HG02840 (cell line): ENCODE measurements around the gene NRGN.
"Not testable (repeated sequence)": the region's sequence is repeated elsewhere in the genome, so short reads cannot be mapped to it uniquely, and the experiment has no call there.

Experiments used
- ATAC-seq: cut with Tn5 transposase; IDR thresholded peaks from one replicate; pipeline ENCODE4 v1.9.1; 2021; ENCODE audit warnings: mild to moderate bottlenecking, moderate library complexity, moderate number of reproducible peaks; ENCODE audit not compliant: unreplicated experiment, low FRiP score

Gene NRGN

DNA sequence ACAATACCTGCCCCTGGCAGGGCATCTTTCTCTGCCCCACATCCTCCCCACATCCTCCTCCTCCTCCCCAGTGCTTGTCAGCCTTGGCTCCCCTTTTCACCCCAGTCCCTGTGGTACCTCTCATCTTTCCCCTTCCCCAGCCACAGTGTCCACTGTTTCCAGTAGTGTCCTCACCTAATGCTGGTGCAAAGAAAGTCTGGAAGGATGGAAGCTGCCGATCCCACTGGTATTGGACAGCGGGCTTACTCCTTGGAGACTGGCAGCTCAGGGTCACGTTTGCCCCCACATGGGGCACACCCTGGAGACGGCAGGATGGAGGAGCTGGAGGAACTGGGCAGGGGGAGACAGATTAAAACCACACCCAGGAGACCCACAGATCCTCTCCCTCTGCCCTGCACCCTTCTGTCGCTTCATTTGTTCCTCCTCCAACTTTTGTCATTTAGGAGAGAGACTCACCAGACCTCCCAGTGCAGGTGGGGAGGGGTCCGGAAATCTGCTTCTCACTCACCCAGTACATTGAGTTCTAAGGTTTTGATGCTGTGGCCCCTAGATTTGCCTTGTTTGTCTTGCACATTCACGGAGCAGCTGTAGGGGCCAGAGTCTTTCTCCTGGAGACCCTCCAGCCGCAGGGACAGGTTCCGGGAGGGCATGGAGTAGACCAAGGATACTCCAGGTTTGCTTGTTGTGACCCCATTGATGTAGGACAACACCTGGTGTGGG, 16.5 kb downstream of the NRGN start:
- no peak for ATAC-seq

DNA sequence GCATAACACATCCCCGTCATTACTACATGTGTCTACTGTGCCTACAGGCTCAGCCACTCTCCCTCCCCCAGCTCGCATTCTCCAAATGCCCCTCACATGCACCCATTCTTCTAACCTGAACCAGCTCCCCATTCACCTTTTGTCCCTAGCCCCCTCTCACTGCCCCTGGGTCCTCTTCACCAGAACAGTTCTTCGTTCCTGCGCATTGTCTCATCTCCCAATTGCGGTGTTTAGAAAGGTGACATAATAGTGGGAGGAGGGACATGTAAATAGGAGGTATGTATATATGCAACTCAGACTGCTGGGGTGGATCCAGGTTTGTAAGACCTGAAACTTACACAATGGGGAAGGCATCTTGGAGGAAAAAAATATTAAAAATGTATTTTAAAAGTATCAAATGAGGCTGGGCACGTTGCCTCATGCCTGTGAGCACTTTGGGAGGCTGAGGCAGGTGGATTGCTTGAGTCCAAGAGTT, 17.0 kb downstream of the NRGN start:
- no peak for ATAC-seq

GRCh38 chr11:124757320-124757719, 17.6 kb downstream of the NRGN start:
- no peak for ATAC-seq

DNA sequence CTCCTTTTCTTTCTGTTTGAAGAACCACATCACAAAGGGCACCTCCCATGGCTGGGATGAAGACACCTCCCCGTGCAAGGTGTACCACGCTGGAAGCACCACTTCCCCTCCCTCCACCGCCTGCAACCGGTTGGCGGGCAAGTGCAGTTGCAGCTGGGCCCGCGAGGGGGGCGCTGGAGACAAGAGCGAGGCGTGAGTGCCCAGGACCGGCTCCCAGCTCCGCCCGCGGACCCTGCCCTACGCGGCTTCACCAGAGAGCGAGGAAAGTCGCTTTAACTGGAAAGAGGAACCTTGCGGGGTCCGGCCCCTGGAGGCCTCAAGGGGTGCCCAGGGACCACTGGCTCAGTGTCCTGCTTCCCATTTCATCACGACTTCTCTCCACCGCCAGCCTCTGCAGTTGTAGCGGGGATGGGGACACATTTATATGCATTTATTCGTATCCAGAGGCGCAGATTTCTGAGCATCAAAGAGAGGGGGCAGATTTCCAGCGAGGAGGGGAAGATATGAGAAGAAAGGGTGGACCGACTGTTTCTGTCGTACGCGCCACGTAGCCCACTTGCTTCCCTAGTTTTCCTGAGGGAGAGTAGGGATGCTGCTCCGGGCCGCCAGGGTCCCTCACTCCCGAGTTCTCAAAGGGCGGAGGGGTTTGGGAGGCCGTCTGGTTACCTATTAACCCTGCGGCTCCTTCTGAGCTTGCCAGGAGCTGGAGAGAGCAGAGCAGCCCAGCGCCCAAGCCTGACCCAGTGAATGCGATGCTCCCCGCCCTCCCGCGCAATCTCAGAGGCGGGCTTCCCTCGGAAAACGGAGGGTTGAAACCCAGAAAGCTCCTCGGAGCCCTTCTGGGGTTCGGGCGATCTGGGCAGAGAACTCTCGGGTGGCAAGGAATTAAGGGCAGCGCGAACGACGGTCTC, 18.9 kb downstream of the NRGN start:
- peak; percentile 29 for ATAC-seq

DNA sequence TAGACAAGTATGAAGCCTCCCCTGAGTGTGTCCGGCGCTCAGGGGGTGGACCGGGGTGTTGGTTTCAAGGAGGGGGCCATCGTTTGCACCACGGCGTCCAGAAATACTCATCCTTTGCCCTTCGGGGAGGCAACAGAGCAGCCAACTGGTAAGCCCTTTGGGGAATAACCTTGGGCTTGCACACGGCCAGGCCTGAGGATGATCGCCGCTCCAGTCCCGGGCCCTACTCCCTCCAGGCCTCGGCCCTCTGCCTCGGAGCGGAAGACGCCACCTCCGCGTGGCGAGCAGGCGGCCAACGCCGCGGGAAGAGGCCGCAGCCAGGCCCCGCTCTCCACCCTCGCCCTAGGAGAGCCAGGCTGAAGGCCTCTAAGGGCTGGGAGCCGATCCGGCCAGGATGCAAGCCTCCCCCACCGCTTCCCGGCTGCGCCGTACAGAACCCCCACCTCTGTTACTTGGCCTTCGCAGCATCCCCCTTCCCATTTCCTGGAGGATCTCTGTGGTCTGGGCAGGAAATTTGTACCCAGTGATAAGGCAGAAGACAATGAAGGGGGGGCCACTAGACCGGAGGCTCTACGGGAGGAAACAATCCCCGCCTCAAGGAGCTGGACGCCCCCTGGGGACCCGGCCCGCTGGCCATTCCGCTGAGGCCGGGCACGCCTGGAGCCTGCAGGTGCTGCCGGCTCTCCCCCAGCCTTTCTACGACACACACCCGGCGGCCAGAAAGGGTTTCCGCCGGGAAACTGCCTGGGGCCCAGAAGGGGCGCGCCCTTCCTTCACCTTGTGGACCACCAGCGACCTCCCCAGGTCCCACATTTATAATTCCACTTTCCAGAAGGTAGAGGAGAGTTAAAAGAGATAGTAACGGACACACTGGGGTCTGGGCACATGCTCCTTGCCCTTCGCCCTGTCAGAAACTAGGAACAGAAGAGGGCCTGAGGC, 19.8 kb downstream of the NRGN start:
- no peak for ATAC-seq

DNA sequence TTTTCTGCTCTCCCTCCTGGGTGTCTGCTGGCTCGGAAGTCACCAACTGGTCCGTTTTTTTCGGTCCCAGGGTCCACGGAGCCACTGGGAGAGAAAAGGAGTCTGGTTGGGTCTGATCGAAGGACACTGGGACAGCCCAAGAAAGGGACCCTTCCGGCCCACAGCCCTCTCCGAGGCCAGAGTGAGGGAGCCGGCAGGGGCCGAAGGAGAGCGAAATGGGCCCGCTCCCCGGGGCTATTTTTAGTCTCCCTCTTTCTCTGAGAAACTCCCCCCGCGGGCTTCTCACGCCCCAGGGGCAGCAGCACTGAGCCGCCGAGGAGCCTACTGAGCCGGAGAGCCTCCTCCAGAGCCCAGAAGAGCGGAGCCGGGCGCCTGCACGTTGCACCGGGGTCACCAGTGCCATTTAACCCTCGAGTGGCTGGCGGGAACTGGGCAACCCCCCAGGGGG, 20.5 kb downstream of the NRGN start:
- no peak for ATAC-seq

- ATAC-seq: no peak
Measured at GRCh38 chr11:124760806-124761205, 21.1 kb downstream of the NRGN start.

DNA sequence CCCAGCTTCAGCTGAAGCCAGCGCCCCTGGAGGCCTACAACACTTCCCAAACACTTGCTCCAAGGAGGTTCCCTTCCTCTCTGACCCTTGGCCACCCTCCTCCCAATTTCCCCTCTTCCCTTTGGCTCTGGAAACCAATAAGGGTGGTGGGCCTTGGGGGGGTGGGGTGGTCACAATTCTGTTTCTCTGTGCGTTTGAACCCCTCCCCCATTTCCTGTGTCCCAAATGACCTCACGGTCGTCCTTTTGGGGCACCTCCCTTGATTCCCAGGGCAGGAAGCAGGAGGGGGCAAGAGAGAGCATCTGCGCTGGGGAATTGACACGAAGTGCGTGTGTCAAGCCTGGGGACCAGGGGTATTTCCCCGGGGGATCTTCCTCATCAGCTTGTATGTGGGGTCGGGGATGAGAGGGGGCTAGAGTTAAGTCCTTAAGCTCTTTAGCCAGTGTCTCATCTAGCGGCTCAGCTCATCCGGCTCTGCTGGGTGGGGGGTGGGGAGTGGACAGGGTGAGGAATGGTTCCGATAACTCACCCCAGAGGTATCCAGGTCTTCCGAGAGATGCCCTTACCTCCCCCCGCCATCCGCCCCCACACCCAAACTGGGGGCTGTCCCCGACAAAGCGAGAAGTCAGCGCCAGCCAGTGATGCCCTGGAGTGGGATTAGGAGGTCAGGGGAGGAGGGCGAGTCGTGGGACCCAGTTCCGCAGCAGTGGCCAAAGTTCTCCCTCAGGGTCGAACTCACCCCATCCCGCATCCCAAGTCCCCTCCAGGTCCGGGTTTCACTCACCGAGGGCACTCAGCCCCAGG, 21.8 kb downstream of the NRGN start:
- ATAC-seq: peak; percentile 5

DNA sequence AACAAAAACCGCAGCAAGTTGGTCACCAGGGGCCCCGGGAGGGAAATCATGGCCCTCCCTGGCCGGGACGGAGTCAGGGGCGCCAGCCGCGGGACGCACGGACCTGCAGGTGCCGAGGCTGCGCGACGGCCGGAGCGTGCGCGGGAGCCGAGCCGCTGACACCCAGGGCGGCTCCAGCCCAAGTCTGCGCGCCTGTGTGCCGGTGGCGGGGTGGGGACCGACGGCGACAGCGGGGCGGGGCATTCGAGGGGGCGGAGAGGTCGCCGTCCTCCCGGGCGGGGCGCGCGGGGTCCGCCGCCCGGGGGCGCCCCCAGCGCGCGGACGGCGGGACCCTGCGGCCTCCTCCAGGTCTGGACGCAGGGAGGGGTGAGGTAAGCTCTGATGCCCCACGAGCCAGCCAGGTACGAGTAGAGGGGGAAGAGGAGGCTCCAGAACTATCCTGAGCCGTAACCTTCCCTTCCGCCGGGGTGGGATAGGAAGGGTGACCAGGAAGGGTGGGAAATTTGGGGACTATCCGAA, 22.4 kb downstream of the NRGN start, which contains the start of gene ESAM:
Gene ESAM (minus strand): TSS at position 186 of the 519 bp plus-strand sequence. CDS start 136 bp downstream, at position 50.
- ATAC-seq: peak; percentile 49

DNA sequence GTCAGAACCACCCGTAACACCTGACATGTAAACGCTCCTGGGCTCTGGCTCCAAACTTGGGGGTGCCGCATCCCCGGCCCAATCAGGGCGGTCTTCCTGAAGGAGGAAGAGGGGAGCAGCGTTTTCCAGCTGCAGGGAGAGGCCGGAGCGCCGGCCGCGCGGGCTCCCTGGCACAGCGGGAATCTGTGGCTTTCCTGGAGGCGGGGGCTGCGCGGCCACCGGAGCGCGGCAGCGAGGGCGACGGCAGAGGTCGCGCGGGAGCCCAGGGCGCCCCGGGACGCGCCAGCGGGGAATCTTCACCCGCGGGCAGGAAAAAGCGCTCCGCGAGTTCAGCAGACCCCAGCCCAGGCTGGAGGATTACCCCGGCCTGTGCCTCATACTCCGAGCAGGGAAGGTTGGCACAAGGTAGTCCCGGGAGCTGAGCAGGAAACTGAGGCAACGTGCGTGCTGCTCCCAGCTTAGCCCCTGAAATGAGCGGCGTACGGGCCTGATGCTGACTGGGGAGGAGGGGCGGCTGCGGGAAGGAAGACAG, 22.9 kb downstream of the NRGN start:
- peak; percentile 15 for ATAC-seq

DNA sequence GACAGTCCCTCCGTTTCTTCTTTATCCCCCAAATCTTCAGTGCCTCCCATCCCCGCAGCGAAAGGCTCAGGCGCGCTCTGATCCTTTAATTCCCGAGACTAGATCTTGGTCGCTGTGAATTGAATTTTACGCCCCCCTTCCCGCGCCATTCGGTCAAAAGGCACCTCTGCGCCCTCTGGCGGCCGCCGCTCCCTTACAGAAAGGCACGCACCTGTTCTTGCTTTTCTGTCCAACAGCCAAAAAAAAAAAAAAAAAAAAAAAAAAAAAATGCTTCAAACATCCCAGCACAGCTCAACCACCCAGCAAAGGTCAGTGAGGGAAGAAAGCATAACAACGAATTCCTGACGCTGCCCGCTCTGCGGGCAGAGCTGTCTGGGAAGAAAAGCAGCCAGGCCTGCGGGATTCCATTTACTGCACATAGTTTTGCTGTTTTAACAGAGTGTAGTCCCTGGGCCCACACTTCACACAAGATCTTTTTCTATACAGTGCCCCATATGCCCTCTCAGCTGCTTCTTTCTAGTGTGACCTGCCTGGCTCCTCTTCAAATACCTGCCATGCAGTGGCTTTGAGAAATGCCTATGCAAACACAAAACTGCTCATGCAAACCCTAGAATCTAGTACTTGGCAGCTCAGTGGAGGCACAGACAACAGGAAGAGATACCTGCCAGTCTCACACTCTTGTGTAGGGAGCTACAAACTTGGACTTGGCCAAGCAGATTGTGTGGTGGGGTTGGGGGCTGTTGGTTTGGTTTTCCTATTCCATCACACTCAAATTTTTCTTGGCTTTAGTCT, 23.6 kb downstream of the NRGN start:
- peak; percentile 31 for ATAC-seq

DNA sequence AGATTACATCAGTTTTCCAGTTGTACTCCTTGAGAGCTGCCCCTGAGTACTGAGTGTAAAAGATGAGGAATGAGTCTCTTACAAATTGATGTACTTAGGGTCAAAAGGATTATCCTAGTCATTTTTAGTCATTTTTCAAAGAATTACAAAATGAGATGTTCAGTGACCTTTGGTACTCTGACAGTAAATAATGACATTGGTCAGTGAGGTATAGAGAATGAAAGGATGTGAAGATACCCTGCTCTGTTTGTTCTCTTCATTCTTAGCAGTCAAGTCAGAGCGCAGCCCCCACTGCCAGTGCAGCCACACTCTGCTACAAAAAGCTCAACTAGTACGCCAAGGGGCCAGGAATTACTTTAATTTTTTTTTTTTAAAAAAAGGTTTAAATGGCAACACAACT, 26.4 kb downstream of the NRGN start:
- ATAC-seq: no peak

- ATAC-seq: no peak
Measured at GRCh38 chr11:124768914-124769313, 29.2 kb downstream of the NRGN start.

- no peak for ATAC-seq
Measured at GRCh38 chr11:124769806-124770774, 30.3 kb downstream of the NRGN start.

GRCh38 chr11:124770959-124771358, 31.2 kb downstream of the NRGN start:
- ATAC-seq: not testable (repeated sequence)

GRCh38 chr11:124776865-124777645, 37.3 kb downstream of the NRGN start:
- ATAC-seq: no peak
